Adrenal gland (tissue), 12 donors: ENCODE data around the gene PBX1. TPM values are rescaled to one million over a fixed set of nuclear protein-coding genes. Genes with fewer than 3 reads are reported as not detected.
"Not testable (repeated sequence)": the region's sequence is repeated elsewhere in the genome, so short reads cannot be mapped to it uniquely, and the experiment has no call there.

ENCODE experiments used
- DNase-seq, 7 donors: peaks; one replicate each; pipeline ENCODE4 v3.0.0-alpha.2; 2019 to 2020
- H3K27ac ChIP-seq, 5 donors: fragments of 200-600 bp; sonication (generic) in 4 of 5; 1 replicate in 3 of 5; 2 replicates in 2 of 5; pipeline versions ENCODE4 v1.5.1 to v1.8.0; 2016 to 2020; ENCODE audit warnings: mild to moderate bottlenecking in 1 of 5
- H3K27me3 ChIP-seq: fragments of 200-600 bp; 2 replicates; pipeline ENCODE4 v1.8.0; 2021
- H3K36me3 ChIP-seq, 2 donors: fragments of 200-600 bp; replicated peaks in 1 of 2; 1 replicate in 1 of 2; 2 replicates in 1 of 2; pipeline versions ENCODE4 v1.5.1 to v1.8.0; 2018 to 2022
- H3K4me1 ChIP-seq, 2 donors: fragments of 200-600 bp; replicated peaks in 1 of 2; 1 replicate in 1 of 2; 2 replicates in 1 of 2; pipeline versions ENCODE4 v1.5.1 to v1.8.0; 2018 to 2021
- H3K4me3 ChIP-seq, 4 donors: fragments of 200-600 bp; sonication (generic) in 3 of 4; one replicate each; pipeline ENCODE4 v1.5.1; 2016 to 2018
- H3K9me3 ChIP-seq, 3 donors: fragments of 200-600 bp; sonication (generic) in 1 of 3; replicated peaks in 1 of 3; 1 replicate in 2 of 3; 2 replicates in 1 of 3; pipeline versions ENCODE4 v1.5.1 to v1.8.0; 2016 to 2021
- CTCF ChIP-seq, 6 experiments: fragments of 450-650 bp in 4 of 6; fragments of 200-600 bp in 2 of 6; sonication (generic) in 1 of 6; IDR thresholded peaks; 1 replicate in 5 of 6; 2 replicates in 1 of 6; pipeline versions ENCODE4 v1.5.1 to v1.8.0; 2016 to 2021; ENCODE audit warnings: antibody characterized with exemption in 6 of 6, mild to moderate bottlenecking in 2 of 6, moderate library complexity in 1 of 6
- POLR2A ChIP-seq, 2 donors: fragments of 450-650 bp; IDR thresholded peaks; one replicate each; pipeline ENCODE4 v1.6.1; 2017; ENCODE audit warnings: antibody characterized with exemption in 2 of 2, mild to moderate bottlenecking in 2 of 2, moderate library complexity in 1 of 2
- WGBS, 4 donors: extraction: QIAGEN DNeasy Blood & Tissue Kit in 2 of 4; methylation state at CpG; one replicate each; pipeline versions ENCODE4 v1.1.5 to v1.1.7; 2013 to 2017; 5-methylcytosine and 5-hydroxymethylcytosine counted together
- intact Hi-C, 2 donors: fragments of 100-400 bp; cut with DNase I; formaldehyde crosslinking; loops; one replicate each; pipeline versions ENCODE4 v1.14.1 to v1.15.0; 2022 to 2023
- polyA plus RNA-seq, 3 donors: library from polyadenylated mRNA; stranded (reverse); fragments of 200-250 nt in 2 of 3; fragments of 350-450 nt in 1 of 3; fragmentation: Illumina TruSeq in 1 of 3; extraction: RNeasy Lipid Tissue Mini Kit (QIAGEN cat#74804) in 1 of 3; gene quantifications; one replicate each; pipeline ENCODE4 v1.2.3, GENCODE V29; 2013 to 2014
- total RNA-seq, 9 donors: library from RNA; depleted of rRNA in 4 of 9; stranded (reverse); fragments of >200 nt in 4 of 9; fragments of 120-200 nt in 1 of 9; fragmentation: NEBNext Ultra II Directional in 1 of 9; extraction: Animal tissue kit (Norgen Biotek cat#: 25700) in 1 of 9; gene quantifications; one replicate each; pipeline versions ENCODE4 v1.1.0 to v1.2.4, GENCODE V29; 2013 to 2023
- donor health status: healthy with polysubstance abuse.
- donor health status: Bipolar disorder and iron deficiency.
- donor health status: DM: yes; HTN: yes; CAD: no.
- donor health status: DM: no; HTN: no; CAD: no.
- donor health status: DM: no; HTN: no; CAD: no.
- donor health status: DM: yes; HTN: yes; CAD: no.

PBX1 gene
- total and polyA plus RNA-seq, 12 donors, result 13.0 to 294 (median 99.3) TPM

- Histone ChIP-seq H3K27me3 (no peaks in the 10 kb centered on the region), H3K27ac (peak overlapping the region in 3 of 5 donors; percentile 7 to 38 (median 18)), H3K9me3 (no peaks in the 10 kb centered on the region), H3K4me3 (no peak overlapping the region), H3K36me3 (no peaks in the 10 kb centered on the region), H3K4me1 (peaks cover 35 to 68% of the 10 kb centered on the region in 2 donors)
- 55 to 65% (median 62%) methylated on average over 6 of the region's 6 CpGs for WGBS, 4 donors
- DNase-seq, result no peak
- intact Hi-C loops, result no loop called here
- TF ChIP-seq POLR2A (IDR thresholded peaks at IDR 0.05), result no peak
Measured at GRCh38 chr1:164647211-164647610, 88.2 kb downstream of the PBX1 start.

- Histone ChIP-seq H3K36me3 (no peaks in the 10 kb centered on the region), H3K4me3 (no peak overlapping the region), H3K9me3 (no peaks in the 10 kb centered on the region), H3K27me3 (no peaks in the 10 kb centered on the region), H3K4me1 (peaks cover 35 to 57% of the 10 kb centered on the region in 2 donors), H3K27ac (peak overlapping the region in 4 of 5 donors; percentile 11 to 68 (median 53))
- intact Hi-C loops, result no loop called here
- TF ChIP-seq POLR2A (IDR thresholded peaks at IDR 0.05), result no peak
- TF ChIP-seq CTCF (IDR thresholded peaks at IDR 0.05), result no peak
- 29 to 53% (median 34%) methylated on average over 2 of the region's 2 CpGs for WGBS, 4 donors
- DNase-seq, result peak in 2 of 7 donors; percentile 34 to 39
Measured at GRCh38 chr1:164648636-164649035, 89.7 kb downstream of the PBX1 start.

- Histone ChIP-seq H3K4me3 (no peak overlapping the region), H3K27ac (peak overlapping the region in 3 of 5 donors; percentile 46 to 68 (median 60)), H3K36me3 (no peaks in the 10 kb centered on the region), H3K9me3 (no peaks in the 10 kb centered on the region), H3K4me1 (peaks cover 39 to 53% of the 10 kb centered on the region in 2 donors), H3K27me3 (no peaks in the 10 kb centered on the region)
- WGBS, 4 donors, result 83 to 91% (median 85%) methylated on average over 4 of the region's 4 CpGs
- intact Hi-C loops, result no loop called here
- no peak for DNase-seq
- TF ChIP-seq CTCF (IDR thresholded peaks at IDR 0.05), result no peak
- no peak for TF ChIP-seq POLR2A (IDR thresholded peaks at IDR 0.05)
Measured at GRCh38 chr1:164649146-164649545, 90.2 kb downstream of the PBX1 start.

GRCh38 chr1:164650531-164650930 is 91.5 kb downstream of the PBX1 start:
- TF ChIP-seq POLR2A (IDR thresholded peaks at IDR 0.05) (no peak), CTCF (IDR thresholded peaks at IDR 0.05) (no peak)
- no peak for DNase-seq
- 82 to 100% (median 84%) methylated on average over 2 of the region's 2 CpGs for WGBS, 4 donors
- no peaks in the 10 kb centered on the region for H3K36me3 ChIP-seq
- peak overlapping the region in 2 of 5 donors; percentile 35 to 76 for H3K27ac ChIP-seq
- intact Hi-C loops, result no loop called here
- no peak overlapping the region for H3K4me3 ChIP-seq
- no peaks in the 10 kb centered on the region for H3K9me3 ChIP-seq
- no peaks in the 10 kb centered on the region for H3K27me3 ChIP-seq
- H3K4me1 ChIP-seq, result peaks cover 30 to 39% of the 10 kb centered on the region in 2 donors

- H3K27ac ChIP-seq, result peak overlapping the region; percentile 22 to 77 (median 74)
- peak; percentile 75 to 91 (median 87) for DNase-seq
- no peaks in the 10 kb centered on the region for H3K27me3 ChIP-seq
- TF ChIP-seq CTCF (IDR thresholded peaks at IDR 0.05) (no peak), POLR2A (IDR thresholded peaks at IDR 0.05) (peak; percentile 13 to 53)
- no peak overlapping the region for H3K4me3 ChIP-seq
- H3K36me3 ChIP-seq, result no peaks in the 10 kb centered on the region
- no peaks in the 10 kb centered on the region for H3K9me3 ChIP-seq
- H3K4me1 ChIP-seq, result peaks cover 30 to 46% of the 10 kb centered on the region in 2 donors
- WGBS, 4 donors, result 32 to 35% (median 33%) methylated on average over 13 of the region's 13 CpGs
- intact Hi-C loops, result no loop called here
Measured at GRCh38 chr1:164651351-164651951, 92.5 kb downstream of the PBX1 start.

- H3K9me3 ChIP-seq, H3K27me3 ChIP-seq, intact Hi-C loops, H3K4me3 ChIP-seq, H3K27ac ChIP-seq, DNase-seq, H3K36me3 ChIP-seq: not testable (repeated sequence)
- 89 to 95% (median 93%) methylated on average over 5 to 6 of the region's 6 CpGs for WGBS, 4 donors
- peaks cover 30 to 44% of the 10 kb centered on the region in 2 donors for H3K4me1 ChIP-seq
Measured at GRCh38 chr1:164652969-164653368, 94.0 kb downstream of the PBX1 start.
